ENCODE measurements around the gene P3H3.

The P3H3 gene

DNA sequence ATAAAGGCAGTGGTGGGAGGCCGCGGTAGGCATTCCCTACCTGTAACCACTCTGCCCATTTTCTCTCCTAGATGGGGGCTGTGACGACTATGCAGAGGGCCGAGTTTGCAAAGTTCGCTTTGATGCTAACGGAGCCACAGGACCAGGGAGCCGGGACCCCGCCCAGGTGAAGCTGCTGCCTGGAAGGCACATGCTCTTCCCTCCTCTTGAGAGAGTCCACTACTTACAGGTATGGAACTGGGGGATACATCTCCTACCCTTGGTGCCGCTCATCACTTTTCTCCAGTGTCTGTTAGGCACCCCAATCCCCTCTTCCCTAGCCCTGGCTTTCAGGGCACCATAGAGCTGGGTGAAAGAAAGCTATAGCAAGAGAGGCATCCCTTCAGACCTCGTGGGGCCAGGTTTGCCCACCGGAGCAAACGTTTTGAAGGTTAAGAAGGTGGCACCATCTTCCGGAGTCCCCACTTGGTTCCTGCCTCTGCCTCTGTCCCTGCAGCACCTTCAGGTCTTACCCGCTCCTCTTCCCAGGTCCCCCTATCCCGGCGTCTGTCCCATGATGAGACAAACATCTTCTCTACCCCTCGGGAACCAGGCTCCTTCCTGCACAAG lies 2.0 kb upstream of the P3H3 start:
- in situ Hi-C loops (cut with MboI; ENCODE audit: low sequenced_read_pairs) = loop anchor here (10.0 kb wide), 1 partner anchor 71 kb away; the partner anchor contains the start of gene MLF2

DNA sequence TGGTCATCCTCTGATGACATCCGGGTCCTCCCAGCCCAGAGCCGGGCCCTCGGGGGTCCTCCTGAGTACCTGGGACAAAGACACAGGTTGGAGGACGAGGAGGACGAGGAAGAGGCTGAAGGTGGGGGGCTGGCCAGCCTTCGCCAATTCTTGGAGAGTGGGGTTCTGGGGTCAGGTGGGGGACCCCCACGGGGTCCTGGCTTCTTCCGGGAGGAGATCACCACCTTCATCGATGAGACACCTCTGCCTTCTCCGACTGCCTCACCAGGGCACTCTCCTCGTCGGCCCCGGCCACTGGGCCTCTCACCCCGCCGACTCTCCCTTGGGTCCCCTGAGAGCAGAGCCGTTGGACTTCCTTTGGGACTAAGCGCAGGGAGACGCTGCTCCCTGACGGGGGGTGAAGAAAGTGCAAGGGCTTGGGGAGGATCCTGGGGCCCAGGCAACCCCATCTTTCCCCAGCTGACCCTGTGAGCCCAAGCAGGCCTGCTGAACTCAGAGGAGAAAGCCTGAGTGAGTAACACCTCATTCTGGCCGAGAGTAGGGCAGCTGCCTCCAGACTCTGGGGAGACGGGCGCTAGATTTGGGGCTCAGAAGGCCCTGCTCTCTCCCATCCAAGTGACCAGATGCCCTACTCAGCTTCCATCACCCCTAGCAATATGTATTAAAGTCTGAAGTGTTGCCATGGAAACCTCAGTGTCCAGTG lies 1.3 kb upstream of the P3H3 start:
- in situ Hi-C loops (cut with MboI; ENCODE audit: low sequenced_read_pairs) = loop anchor here (10.0 kb wide), 1 partner anchor 72 kb away; the partner anchor contains the start of gene MLF2

DNA sequence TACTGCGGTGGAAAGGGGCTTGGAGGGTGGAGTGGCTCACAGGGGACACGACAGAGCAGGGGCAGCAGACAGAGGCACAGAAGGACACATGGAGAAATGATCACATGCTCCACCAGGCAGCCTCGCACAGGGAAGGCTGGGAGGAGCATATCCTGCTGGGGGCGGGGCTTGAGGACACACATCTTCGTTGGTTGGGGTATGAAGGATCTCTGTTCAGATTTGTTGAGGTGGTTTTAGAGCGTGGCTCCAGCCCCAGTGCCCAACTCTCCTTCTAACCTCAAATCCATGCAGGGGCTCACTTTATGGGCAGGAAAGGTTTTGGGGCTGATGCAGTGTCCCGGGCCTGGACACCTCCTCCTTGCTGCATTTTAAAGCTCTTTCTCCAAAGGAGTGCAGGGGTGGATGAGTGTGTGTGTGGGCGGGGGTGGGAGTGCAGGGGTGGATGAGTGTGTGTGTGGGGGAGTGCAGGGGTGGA lies 733 bp upstream of the P3H3 start:
- in situ Hi-C loops (cut with MboI; ENCODE audit: low sequenced_read_pairs) = loop anchor here (10.0 kb wide), 1 partner anchor 73 kb away; the partner anchor contains the start of gene MLF2

DNA sequence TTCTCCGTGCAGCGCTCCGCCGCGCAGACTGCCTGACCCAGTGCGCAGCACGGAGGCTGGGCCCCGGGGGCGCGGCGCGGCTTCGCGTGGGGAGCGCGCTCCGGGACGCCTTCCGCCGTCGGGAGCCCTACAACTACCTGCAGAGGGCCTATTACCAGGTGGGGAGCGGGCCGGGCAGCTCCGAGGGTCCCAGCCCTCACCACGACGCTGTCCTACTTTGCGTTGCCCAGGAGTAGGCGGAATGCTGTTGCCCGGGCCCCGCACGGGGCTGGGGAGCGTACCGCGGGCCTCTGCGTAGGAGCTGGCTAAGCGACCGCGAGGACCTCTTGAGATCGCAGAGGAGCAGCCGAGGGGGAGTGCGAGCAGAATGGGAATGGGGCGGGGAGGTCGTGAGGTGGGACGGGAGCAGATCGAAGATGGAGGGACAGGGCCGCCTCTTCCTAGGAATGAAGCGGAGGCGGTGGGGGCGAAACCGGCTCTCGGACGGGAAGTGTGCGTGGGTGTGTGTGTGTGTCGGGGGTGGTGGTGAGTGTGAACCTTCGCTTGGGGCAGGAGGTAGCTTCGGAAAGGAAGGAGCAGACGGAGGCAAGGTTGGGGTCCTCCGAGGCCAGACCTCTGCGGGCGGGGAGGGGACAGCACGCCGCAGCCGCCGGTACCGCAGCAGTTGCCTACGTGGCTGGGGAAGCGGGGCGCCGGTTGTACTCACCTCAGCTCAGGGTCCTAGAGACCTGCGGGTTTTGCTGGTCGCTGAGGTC lies 751 bp downstream of the P3H3 start:
- in situ Hi-C loops (cut with MboI; ENCODE audit: low sequenced_read_pairs) = loop anchor here (10.0 kb wide), 1 partner anchor 74 kb away; the partner anchor contains the start of gene MLF2

DNA sequence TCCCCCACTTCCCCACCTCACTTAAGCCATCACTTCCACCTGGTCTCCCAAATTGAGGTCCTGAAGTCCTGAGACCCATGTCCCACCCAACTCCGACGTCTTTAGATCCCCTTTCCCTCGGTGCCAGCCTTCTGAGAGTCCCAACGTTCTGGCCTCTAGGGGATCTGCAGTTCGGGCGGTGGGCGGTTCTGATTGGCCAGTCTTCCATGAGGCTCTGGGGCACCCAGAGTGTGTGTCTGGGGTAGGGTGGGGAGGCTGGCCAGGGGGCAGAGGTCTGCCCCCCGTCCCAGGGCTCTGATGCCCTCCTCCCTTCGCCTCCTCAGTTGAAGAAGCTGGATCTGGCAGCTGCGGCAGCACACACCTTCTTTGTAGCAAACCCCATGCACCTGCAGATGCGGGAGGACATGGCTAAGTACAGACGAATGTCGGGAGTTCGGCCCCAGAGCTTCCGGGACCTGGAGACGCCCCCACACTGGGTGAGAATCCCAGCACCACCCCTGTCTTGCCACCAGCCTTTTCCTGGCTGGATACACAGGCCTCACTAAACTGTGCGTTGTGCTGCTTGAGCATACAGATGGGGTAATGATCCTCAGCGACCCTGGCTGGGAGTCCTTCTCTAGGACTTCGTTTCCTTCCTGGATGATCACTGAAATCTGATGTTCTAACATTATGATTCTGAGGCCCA lies 1.5 kb downstream of the P3H3 start:
- in situ Hi-C loops (cut with MboI; ENCODE audit: low sequenced_read_pairs) = loop anchor here (10.0 kb wide), 1 partner anchor 75 kb away; the partner anchor contains the start of gene MLF2

DNA sequence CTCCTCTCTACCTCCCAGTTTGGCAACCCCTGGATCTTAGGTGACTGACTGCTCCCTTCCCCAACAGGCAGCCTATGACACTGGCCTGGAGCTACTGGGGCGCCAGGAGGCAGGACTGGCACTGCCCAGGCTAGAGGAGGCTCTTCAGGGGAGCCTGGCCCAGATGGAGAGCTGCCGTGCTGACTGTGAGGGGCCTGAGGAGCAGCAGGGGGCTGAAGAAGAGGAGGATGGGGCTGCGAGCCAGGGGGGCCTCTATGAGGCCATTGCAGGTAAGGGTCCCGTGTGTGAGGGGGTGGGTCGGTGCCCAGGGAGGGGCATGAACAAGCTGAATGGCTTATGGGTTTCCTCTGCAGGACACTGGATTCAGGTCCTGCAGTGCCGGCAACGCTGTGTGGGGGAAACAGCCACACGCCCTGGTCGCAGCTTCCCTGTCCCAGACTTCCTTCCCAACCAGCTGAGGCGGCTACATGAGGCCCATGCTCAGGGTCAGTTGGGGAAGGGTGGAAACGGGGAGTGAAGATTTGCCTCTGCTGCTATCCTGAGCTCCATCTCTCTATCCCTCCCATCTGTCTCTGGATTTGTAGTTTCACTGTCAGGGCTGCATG lies 2.2 kb downstream of the P3H3 start:
- in situ Hi-C loops (cut with MboI; ENCODE audit: low sequenced_read_pairs) = no loop called here

DNA sequence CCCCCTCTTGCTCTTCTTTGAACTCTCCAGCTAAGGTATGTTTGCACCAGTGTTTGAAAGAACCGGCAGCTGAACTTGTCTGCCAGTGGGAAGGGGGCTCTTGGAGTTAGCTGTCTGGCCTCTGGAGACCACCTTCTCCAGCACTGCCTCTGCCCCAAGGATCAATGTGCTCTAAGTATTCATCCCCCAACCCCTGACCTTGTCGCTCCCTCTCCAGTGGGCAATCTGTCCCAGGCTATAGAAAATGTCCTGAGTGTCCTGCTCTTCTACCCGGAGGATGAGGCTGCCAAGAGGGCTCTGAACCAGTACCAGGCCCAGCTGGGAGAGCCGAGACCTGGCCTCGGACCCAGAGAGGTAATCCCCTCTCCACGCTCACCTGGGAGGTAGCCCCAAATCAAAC lies 2.8 kb downstream of the P3H3 start:
- in situ Hi-C loops (cut with MboI; ENCODE audit: low sequenced_read_pairs) = no loop called here

DNA sequence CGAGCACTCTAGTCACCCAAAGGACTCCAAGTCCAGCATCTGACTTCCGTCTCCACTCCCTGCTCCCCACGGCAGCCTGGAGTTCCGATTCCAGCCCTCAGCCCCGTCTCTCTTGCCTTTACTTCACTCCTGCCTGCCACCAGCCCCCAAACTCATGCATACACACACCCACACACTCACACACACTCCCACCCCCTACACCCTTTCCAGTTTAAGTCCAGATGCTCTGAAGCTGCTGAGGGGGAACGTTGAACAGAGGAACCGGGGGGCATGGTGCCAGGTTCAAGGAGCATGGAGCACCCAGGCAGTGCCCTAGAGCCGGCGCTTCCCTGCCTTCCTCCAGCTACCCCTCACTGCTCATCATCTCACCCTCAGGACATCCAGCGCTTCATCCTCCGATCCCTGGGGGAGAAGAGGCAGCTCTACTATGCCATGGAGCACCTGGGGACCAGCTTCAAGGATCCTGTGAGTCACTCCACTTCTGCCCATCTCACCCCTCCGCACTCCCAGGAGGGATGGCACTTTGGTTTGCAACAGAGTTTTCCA lies 3.3 kb downstream of the P3H3 start:
- in situ Hi-C loops (cut with MboI; ENCODE audit: low sequenced_read_pairs) = no loop called here

DNA sequence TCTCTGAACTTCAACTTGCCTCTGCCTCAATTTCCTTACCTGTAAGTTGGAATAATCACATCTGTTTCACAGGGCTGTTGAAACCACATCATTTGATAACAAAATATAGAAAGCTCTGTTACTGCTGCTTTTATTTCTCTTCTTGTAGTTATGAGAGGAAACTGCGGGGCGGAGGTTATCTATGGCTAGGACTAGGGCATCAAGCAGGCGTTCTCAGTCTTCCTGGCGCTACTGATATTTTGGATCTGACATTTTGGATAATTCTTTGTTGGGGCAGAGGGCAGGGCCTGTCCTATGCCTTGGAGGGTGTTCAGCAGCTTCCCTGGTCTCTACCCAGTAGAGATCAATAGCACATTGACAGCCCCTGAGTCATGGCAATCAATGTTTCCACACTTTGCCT lies 3.9 kb downstream of the P3H3 start:
- in situ Hi-C loops (cut with MboI; ENCODE audit: low sequenced_read_pairs) = no loop called here

DNA sequence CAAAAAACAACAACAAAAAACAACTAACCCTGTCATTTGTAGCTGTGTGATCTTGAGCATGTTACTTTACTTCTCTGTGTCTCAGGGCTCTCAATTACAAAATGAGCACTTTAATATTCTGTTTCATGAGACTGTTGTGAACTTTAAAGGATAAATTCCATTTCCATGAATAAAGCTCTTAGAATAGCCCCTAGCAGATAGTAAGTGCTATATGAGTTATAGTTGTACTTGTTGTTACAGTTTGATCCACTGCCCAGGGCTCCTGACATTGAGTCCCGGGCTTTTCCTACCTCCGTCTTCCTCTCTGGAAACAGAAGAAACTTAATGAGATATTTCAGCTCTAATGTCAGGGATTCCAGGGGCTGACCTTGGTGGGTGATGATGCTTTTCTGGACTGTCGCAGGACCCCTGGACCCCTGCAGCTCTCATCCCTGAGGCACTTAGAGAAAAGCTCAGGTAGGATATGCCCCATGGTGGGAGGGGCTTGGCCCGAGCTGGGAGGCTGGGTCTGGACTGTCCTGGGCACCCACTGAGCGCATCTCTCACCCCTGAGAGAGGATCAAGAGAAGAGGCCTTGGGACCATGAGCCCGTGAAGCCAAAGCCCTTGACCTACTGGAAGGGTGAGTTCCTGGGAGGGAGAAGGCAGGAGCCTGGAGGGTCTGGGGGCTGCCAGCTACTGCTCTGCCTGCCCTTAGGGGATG lies 5.1 kb downstream of the P3H3 start:
- in situ Hi-C loops (cut with MboI; ENCODE audit: low sequenced_read_pairs) = no loop called here

DNA sequence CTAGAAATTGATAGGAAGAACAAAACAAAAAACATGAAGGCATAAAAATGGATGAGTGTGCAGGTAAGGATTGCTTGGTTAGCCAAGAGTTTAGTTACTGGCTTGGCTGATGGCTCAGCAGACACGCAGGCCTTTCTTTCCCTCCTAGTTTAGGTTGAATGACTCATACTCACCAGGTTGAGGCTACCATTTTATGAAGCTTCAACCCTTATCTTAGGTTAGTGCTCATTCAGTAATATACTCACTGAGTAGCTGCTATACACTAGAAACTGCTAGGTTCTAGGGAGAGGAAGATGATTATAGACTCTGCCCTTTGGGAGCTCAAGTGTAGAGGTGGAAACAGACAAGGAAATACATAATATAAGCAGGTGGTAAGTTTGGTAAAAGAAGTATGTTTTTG lies 6.0 kb downstream of the P3H3 start:
- in situ Hi-C loops (cut with MboI; ENCODE audit: low sequenced_read_pairs) = no loop called here

DNA sequence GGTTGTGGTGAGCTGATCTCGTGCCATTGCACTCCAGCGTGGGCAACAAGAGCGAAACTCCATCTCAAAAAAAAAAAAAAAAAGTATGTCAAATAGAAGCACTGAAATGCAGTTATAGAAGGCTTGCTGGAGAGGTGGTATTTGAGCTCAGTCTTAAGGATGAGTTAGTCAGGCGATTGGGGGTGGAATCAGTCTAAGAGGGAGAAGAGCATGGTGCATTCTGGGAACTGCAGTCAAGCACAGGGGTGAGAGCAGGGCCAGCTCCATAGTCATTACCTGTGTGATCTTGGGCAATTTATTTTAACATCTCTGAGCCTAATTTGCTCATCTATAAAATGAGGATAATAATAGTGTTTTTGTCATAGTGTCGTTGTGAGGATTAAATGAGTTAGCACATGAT lies 6.7 kb downstream of the P3H3 start:
- in situ Hi-C loops (cut with MboI; ENCODE audit: low sequenced_read_pairs) = no loop called here

DNA sequence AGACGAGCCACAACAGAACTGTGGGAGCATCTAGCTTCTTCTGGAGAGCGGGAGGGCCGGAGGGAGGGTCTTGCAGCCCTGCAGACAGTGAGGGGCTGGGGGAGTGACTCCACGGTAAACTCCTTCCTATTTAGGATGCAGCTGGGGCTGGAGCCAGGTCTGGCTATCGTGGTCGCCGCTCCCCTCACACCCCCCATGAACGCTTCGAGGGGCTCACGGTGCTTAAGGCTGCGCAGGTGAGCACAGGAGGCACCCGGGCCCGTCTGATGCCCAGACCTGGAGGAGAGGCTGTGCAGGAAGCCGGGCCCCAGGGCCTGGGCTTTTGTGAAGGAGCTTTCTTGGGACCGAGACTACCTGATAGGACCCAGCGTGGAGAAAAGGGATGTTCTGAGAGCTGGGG lies 8.6 kb downstream of the P3H3 start:
- in situ Hi-C loops (cut with MboI; ENCODE audit: low sequenced_read_pairs) = no loop called here

DNA sequence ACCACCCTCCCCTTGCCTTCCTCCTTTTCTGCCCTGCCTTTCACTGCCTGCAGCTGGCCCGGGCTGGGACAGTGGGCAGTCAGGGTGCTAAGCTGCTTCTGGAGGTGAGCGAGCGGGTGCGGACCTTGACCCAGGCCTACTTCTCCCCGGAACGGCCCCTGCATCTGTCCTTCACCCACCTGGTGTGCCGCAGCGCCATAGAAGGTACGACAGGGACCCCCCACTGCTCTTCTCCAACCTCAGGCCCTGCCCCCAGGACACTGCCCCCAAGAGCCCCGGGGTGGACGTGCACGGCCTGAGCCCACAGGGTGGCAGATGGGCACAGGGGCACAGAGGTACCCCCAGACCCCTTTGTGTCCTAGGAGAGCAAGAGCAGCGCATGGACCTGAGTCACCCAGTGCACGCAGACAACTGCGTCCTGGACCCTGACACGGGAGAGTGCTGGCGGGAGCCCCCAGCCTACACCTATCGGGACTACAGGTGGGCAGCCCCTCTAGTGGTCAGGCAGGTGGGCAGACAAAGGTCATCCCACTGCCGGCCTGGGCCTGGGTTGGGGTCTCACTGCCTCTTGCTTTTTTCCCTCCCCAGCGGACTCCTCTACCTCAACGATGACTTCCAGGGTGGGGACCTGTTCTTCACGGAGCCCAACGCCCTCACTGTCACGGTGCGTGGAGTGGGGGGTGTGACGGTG lies 9.3 kb downstream of the P3H3 start:
- in situ Hi-C loops (cut with MboI; ENCODE audit: low sequenced_read_pairs) = no loop called here

DNA sequence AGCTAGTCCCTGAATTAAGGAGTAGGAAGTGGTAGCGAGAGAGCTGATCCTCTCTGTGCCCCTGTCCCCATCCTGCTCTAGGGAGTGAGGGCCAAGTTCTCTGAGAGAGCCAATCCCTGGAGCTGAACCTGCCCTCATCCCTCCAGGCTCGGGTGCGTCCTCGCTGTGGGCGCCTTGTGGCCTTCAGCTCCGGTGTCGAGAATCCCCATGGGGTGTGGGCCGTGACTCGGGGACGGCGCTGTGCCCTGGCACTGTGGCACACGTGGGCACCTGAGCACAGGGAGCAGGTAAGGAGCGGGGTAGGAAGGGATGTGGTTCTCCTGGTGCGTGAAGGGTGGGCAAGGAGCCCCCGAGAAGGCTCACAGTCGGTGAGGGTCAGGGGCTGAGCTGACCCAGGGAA lies 10.6 kb downstream of the P3H3 start:
- in situ Hi-C loops (cut with MboI; ENCODE audit: low sequenced_read_pairs) = no loop called here

DNA sequence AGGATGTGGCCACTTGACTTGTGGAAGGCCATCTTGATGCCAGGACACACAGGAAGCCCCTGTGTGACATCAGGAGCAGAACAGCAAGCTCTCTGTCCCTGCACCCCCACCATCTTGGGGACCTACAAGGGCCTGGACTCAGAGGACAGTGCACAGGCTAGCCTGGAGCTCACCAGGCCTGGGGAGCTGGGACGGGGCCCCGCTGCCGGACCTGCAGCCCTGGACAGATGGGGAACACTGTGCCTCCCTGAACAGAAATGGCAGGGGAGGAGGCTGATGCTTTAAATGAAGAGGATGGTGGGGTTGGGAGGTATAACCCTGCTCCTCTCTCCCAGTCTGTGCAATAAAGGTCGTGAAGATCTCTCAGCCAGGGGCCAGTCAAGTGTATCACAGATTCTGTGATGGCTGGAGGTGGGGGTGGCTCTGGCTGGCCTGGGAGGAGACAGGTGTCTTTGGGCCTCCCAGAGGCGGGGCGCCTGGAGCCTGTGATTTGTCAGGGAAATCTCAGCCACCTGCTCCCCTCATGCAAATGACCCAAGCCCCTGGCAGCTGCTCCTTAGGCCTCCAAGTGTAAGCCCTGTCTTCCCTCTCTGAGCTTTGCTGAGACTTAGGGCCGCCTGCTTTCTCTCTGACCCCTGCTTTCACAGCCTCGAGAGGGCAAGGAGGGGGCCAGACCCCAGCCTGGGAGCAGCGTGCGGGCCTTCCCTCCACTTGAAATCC lies 11.4 kb downstream of the P3H3 start:
- in situ Hi-C loops (cut with MboI; ENCODE audit: low sequenced_read_pairs) = no loop called here

DNA sequence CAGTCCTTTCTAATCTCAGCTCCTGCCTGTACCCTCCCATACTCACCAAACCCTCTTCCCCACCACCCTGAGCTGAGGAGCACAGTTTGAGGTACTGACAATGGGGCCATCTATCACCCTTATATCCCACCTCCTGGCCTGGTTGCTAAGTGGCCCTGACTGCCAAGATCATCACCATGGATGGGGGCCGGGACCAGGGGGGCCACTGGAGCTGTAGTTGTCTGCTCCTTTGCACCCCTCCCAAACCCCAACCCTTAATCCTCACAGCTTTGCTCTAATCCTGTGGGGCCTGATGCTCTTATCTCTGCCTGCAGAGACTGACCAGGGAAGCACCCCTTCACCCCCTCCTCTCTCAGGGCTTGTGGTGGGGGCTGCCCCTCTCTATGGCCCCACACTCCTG lies 12.1 kb downstream of the P3H3 start:
- in situ Hi-C loops (cut with MboI; ENCODE audit: low sequenced_read_pairs) = no loop called here

DNA sequence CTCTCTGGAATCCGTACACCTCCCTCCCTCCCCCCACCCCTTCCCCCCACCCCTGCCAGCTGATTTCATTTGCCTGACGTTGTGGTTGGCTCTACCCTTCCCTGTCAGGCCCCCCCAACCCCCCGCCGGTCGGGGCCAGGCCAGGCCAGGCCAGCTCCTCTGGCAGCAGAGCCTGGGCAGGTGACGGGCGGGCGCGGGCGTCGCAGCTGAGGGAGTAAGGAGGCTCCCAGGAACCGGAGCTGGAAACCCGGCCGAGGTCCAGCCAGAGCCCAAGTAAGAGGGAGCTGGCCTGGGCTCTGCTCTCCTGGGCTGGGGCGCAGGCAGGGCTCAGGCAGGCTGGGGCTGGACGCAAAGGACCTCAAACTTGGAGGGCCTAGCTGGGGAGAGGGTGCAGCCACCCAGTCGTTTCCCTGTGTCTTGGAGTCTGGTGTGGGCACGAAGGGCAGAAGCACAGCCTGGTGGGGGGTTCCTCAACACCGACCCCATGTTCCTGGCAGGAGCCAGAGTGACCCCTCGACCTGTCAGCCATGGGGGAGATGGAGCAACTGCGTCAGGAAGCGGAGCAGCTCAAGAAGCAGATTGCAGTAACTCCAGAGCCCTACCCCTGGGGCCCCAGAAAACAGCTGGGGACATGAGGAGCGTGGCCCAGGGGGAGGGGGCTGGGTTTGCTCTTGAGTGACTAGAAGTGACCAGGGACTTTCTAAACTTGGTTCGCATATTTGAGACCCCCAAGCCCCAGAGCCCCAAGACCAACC lies 12.7 kb downstream of the P3H3 start, which contains the start of gene GNB3:
GNB3 (plus strand) TSS at position 165 of the 755 bp plus-strand sequence; CDS start at position 528, 363 bp downstream.
- in situ Hi-C loops (cut with MboI; ENCODE audit: low sequenced_read_pairs) = no loop called here
